Measurements from ENCODE around the gene LRRC75A.

DNA sequence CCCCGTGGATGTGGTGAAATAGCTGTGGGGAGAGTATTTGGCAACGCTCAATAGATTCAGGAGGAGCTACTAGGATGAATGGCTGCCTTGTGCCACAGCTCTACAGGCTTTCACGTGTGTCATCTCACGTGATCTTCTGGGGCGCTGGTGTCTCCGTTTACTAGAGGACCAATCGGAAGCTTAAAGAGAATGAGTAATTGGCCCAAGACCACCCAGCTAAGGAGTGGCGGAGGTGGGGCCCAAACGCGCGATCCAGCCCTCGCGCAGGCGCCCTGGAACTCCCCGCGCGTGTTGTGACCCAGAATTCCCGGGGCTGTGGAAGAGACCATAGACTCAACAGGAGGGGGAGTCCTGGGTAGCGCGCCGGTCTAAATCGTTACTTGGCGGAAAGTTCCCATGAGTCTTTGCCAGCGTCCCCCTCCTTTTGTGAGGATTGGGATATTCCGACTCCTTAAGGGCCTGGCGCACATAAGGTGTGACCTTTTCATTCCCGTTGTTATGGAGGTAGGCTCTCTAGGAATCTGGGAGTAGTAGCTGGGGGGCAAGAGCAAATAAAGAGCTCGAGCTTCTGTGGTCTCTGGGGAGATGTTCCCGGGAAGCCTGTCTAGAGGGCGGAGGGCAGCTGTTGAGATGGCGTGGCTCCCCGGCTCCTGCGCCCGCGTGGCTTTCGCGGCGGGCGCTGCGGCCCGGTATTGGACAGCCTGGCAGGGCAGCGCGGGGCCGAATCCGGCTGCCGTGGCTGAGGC, 53.3 kb downstream of the LRRC75A start:
- TF ChIP-seq EP300 (IDR thresholded peaks at IDR 0.05) (peak in 1 of 4 donors; percentile 74), POLR2A (IDR thresholded peaks at IDR 0.05) (peak in 3 of 4 donors; percentile 67 to 85 (median 81)), CTCF (IDR thresholded peaks at IDR 0.05) (peak in 3 of 6 experiments; percentile 10 to 35 (median 23)), POLR2AphosphoS5 (IDR thresholded peaks at IDR 0.05) (peak; percentile 86 to 90)
